NT2/D1 (cell line): ENCODE results near the gene MRPL14.

Source experiments
- SUZ12 ChIP-seq: IDR thresholded peaks from 2 replicates; pipeline ENCODE4 v1.6.1; 2011; ENCODE audit not compliant: insufficient read length, insufficient read depth; ENCODE audit errors: extremely low read depth
- YY1 ChIP-seq: IDR thresholded peaks from 2 replicates; pipeline ENCODE4 v1.6.1; 2011; ENCODE audit not compliant: insufficient read length, insufficient read depth

- TF ChIP-seq SUZ12 (no peak), YY1 (no peak)
These were observed 32.6 kb downstream of the MRPL14 start for GRCh38 chr6:44094403-44095242.
